Cardiac muscle cell (in vitro differentiated cells and primary cell): Measurements from ENCODE around the gene PAQR8. TPM values are rescaled to one million over a fixed set of nuclear protein-coding genes. Genes with fewer than 3 reads are reported as not detected.

Experiments
- DNase-seq, 2 donors: peaks; one replicate each; pipeline versions ENCODE4 v3.0.0 to v3.0.0-alpha.2; 2010 to 2017; ENCODE audit warnings: low read depth in 1 of 2, low spot score in 1 of 2
- H3K27ac ChIP-seq: fragments of 200-600 bp; sonication (generic); 2 replicates; pipeline ENCODE4 v1.5.1; 2016
- H3K27me3 ChIP-seq: fragments of 200-600 bp; sonication (generic); 2 replicates; pipeline ENCODE4 v1.6.0; 2016; ENCODE audit warnings: control low read depth
- H3K36me3 ChIP-seq: fragments of 200-600 bp; sonication (generic); 2 replicates; pipeline ENCODE4 v1.5.1; 2016; ENCODE audit warnings: control low read depth
- H3K4me1 ChIP-seq: fragments of 200-600 bp; sonication (generic); 2 replicates; pipeline ENCODE4 v1.8.1; 2017; ENCODE audit warnings: low read depth, mild to moderate bottlenecking, mixed run types
- H3K4me3 ChIP-seq: fragments of 200-600 bp; sonication (generic); 2 replicates; pipeline ENCODE4 v1.5.1; 2016; ENCODE audit warnings: mild to moderate bottlenecking
- H3K9me3 ChIP-seq: fragments of 200-600 bp; sonication (generic); 2 replicates; pipeline ENCODE4 v1.5.1; 2017; ENCODE audit warnings: low read depth, mild to moderate bottlenecking, control low read depth
- CTCF ChIP-seq: IDR thresholded peaks from 2 replicates; pipeline ENCODE4 v1.5.1; 2012; ENCODE audit warnings: low read depth, mild to moderate bottlenecking, low read length
- polyA plus RNA-seq: library from polyadenylated mRNA; unstranded; fragments of >200 nt; fragmentation: Nextera tagmentation; extraction: Ambion mirVana; gene quantifications from 2 replicates; pipeline ENCODE4 v1.2.1, GENCODE V29; 2016
- total RNA-seq: library from RNA; depleted of rRNA; stranded (reverse); fragments of >200 nt; gene quantifications from 2 replicates; pipeline ENCODE4 v1.2.3, GENCODE V29; 2016

PAQR8 gene
- total RNA-seq (16.5 and 16.8 TPM in 2 replicates), polyA plus RNA-seq (15.5 and 19.7 TPM in 2 replicates)

- DNase-seq: peak; percentile 80 to 81
Observed at GRCh38 chr6:52361945-52362442, at the start of gene PAQR8. PAQR8 (plus strand) TSS chr6:52362151; CDS start chr6:52403214, 41,063 bp downstream.

GRCh38 chr6:52312461-52312860 lies 49.5 kb upstream of the PAQR8 start:
- no peaks in the 10 kb centered on the region for H3K9me3 ChIP-seq
- H3K36me3 ChIP-seq: no peaks in the 10 kb centered on the region
- H3K27ac ChIP-seq: no peak overlapping the region
- TF ChIP-seq CTCF: no peak
- no peaks in the 10 kb centered on the region for H3K27me3 ChIP-seq
- no peak overlapping the region for H3K4me3 ChIP-seq
- no peak for DNase-seq
- H3K4me1 ChIP-seq: no peaks in the 10 kb centered on the region

More at GRCh38 chr6:52361945-52362442, at the start of gene PAQR8:
- Histone ChIP-seq H3K4me1 (peaks cover 32% of the 10 kb centered on the region), H3K27me3 (no peaks in the 10 kb centered on the region), H3K27ac (peak within 1 kb of the TSS; percentile 84), H3K4me3 (peak within 1 kb of the TSS; percentile 78), H3K9me3 (no peaks in the 10 kb centered on the region), H3K36me3 (no peaks in the 10 kb centered on the region)
- no peak for TF ChIP-seq CTCF

- DNase-seq: no peak
- no peak for TF ChIP-seq CTCF
Observed at GRCh38 chr6:52314752-52315151, 47.2 kb upstream of the PAQR8 start.

GRCh38 chr6:52317211-52317610 lies 44.7 kb upstream of the PAQR8 start:
- Histone ChIP-seq H3K9me3 (no peaks in the 10 kb centered on the region), H3K27ac (no peak overlapping the region)
- no peak for DNase-seq

More at GRCh38 chr6:52314752-52315151, 47.2 kb upstream of the PAQR8 start:
- Histone ChIP-seq H3K27me3 (no peaks in the 10 kb centered on the region), H3K4me3 (no peak overlapping the region), H3K27ac (no peak overlapping the region), H3K4me1 (no peaks in the 10 kb centered on the region), H3K9me3 (no peaks in the 10 kb centered on the region), H3K36me3 (no peaks in the 10 kb centered on the region)

DNA sequence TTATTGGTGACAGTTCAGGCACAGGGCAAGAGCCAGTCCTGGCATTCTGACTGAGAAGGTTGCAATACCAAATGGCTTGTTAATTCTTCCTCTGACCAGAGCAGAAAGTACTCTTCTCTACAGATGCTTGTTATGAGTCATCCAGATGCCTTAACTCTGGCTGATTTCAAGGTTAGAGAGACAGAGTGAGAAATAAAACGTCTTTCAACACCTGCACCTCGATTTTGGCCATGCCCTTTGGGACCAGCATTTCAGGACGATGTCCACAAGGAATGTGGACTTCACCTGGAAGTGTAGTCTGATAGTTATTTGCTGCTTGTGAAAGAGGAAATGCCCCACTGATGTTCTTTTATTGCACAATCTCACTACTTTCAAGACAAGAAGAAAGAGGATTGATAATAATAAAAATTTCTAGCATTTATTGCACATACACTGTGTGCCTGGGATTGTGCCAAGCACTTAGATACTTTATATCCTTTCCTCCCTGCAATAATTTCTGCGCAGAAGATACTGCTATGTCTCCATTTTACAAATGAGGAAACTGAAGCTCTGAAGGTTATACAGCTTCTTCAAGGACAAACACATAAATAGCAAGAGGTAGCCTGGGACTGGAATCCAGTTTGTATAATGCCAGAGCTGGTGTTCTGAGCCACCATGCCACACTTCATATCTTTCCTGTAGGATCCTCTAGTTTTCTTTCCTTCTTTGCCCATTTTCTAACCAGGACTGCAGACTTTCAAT lies 43.9 kb upstream of the PAQR8 start:
- Histone ChIP-seq H3K9me3 (no peaks in the 10 kb centered on the region), H3K27ac (no peak overlapping the region)

More at GRCh38 chr6:52317211-52317610, 44.7 kb upstream of the PAQR8 start:
- no peaks in the 10 kb centered on the region for H3K27me3 ChIP-seq
- no peaks in the 10 kb centered on the region for H3K36me3 ChIP-seq
- no peak overlapping the region for H3K4me3 ChIP-seq
- no peaks in the 10 kb centered on the region for H3K4me1 ChIP-seq
- no peak for TF ChIP-seq CTCF

More for the DNA sequence above, 43.9 kb upstream of the PAQR8 start:
- Histone ChIP-seq H3K27me3 (no peaks in the 10 kb centered on the region), H3K4me3 (no peak overlapping the region), H3K36me3 (no peaks in the 10 kb centered on the region), H3K4me1 (no peaks in the 10 kb centered on the region)
- DNase-seq: peak in 1 of 2 donors; percentile 55
- no peak for TF ChIP-seq CTCF
